ENCODE measurements around the gene PHACTR1. TPM values are rescaled to one million over a fixed set of nuclear protein-coding genes. Genes with fewer than 3 reads are reported as not detected.

PHACTR1 gene
- total RNA-seq, 2 donors from 2014 or later: 2.8 to 6.3 TPM

- no peak overlapping the region for H3K27ac Mint-ChIP-seq
- Histone ChIP-seq H3K27me3 (ENCODE audit: control insufficient read depth, insufficient read depth, low read length, poor library complexity, severe bottlenecking) (no peaks in the 10 kb centered on the region), H3K4me3 (ENCODE audit: low read length) (no peak overlapping the region), H3K36me3 (ENCODE audit: control insufficient read depth, insufficient read depth, low read length) (peaks cover 54% of the 10 kb centered on the region), H3K9me3 (ENCODE audit: control insufficient read depth, low read length) (no peaks in the 10 kb centered on the region), H3K27ac (ENCODE audit: low read depth, low read length) (no peak overlapping the region), H3K4me1 (ENCODE audit: control insufficient read depth, insufficient read depth, low read length) (peaks cover 7% of the 10 kb centered on the region), H3K9ac (ENCODE audit: extremely low read depth, low read length, poor library complexity, severe bottlenecking) (no peak overlapping the region)
- WGBS, 2 experiments (ENCODE audit: insufficient coverage in 1 of 2, insufficient read length in 1 of 2): 86% methylated on average over 1 of the region's 1 CpG; no CpG with 5 or more reads in 1 of the 2 experiments
- no peaks in the 10 kb centered on the region for H3K9me3 Mint-ChIP-seq
- no peak for DNase-seq
- H3K36me3 Mint-ChIP-seq (ENCODE audit: low read depth): no peaks in the 10 kb centered on the region
- no peaks in the 10 kb centered on the region for H3K27me3 Mint-ChIP-seq (ENCODE audit: insufficient read depth)
- H3K4me3 Mint-ChIP-seq: no peak overlapping the region
- TF ChIP-seq, protein P1, sequence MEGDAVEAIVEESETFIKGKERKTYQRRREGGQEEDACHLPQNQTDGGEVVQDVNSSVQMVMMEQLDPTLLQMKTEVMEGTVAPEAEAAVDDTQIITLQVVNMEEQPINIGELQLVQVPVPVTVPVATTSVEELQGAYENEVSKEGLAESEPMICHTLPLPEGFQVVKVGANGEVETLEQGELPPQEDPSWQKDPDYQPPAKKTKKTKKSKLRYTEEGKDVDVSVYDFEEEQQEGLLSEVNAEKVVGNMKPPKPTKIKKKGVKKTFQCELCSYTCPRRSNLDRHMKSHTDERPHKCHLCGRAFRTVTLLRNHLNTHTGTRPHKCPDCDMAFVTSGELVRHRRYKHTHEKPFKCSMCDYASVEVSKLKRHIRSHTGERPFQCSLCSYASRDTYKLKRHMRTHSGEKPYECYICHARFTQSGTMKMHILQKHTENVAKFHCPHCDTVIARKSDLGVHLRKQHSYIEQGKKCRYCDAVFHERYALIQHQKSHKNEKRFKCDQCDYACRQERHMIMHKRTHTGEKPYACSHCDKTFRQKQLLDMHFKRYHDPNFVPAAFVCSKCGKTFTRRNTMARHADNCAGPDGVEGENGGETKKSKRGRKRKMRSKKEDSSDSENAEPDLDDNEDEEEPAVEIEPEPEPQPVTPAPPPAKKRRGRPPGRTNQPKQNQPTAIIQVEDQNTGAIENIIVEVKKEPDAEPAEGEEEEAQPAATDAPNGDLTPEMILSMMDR (conservative IDR thresholded peaks at IDR 0.05): no peak
- H3K4me1 Mint-ChIP-seq: peaks cover 12% of the 10 kb centered on the region
These were observed 495.5 kb downstream of the PHACTR1 start for GRCh38 chr6:13212096-13212495.

DNA sequence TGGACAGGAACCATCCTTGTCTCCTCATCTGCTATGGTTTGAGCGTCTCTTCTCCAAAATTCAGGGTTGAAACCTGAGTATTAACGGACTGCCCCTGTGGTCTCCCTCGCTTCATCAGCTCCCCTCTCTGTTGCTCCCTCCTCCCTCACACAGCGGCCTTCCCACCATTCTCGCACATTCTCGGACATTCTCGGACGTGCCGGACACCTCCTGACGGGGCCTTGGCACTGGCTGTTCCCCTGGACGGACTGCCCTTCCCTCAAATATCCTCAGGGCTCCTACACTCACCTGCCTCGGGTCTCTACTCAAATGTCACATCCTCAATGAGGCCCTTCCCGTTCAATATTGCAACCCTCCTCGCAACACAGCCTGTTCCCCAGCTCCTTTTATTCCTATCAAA, 496.0 kb downstream of the PHACTR1 start:
- no peaks in the 10 kb centered on the region for H3K27me3 Mint-ChIP-seq (ENCODE audit: insufficient read depth)
- peaks cover 11% of the 10 kb centered on the region for H3K4me1 ChIP-seq (ENCODE audit: control insufficient read depth, insufficient read depth, low read length)
- H3K4me3 Mint-ChIP-seq: no peak overlapping the region
- H3K9me3 Mint-ChIP-seq: no peaks in the 10 kb centered on the region
- no peak for DNase-seq
- H3K36me3 Mint-ChIP-seq (ENCODE audit: low read depth): no peaks in the 10 kb centered on the region
- no peaks in the 10 kb centered on the region for H3K9me3 ChIP-seq (ENCODE audit: control insufficient read depth, low read length)
- H3K4me1 Mint-ChIP-seq: peaks cover 15% of the 10 kb centered on the region
- H3K4me3 ChIP-seq (ENCODE audit: low read length): no peak overlapping the region
- H3K27ac ChIP-seq (ENCODE audit: low read depth, low read length): no peak overlapping the region
- TF ChIP-seq, protein P1 (conservative IDR thresholded peaks at IDR 0.05): no peak
- no peak overlapping the region for H3K9ac ChIP-seq (ENCODE audit: extremely low read depth, low read length, poor library complexity, severe bottlenecking)
- no peak overlapping the region for H3K27ac Mint-ChIP-seq
- no peaks in the 10 kb centered on the region for H3K27me3 ChIP-seq (ENCODE audit: control insufficient read depth, insufficient read depth, low read length, poor library complexity, severe bottlenecking)
- peaks cover 53% of the 10 kb centered on the region for H3K36me3 ChIP-seq (ENCODE audit: control insufficient read depth, insufficient read depth, low read length)
- 93 to 95% methylated on average over 13 to 14 of the region's 14 CpGs for WGBS, 2 experiments (ENCODE audit: insufficient coverage in 1 of 2, insufficient read length in 1 of 2)

DNA sequence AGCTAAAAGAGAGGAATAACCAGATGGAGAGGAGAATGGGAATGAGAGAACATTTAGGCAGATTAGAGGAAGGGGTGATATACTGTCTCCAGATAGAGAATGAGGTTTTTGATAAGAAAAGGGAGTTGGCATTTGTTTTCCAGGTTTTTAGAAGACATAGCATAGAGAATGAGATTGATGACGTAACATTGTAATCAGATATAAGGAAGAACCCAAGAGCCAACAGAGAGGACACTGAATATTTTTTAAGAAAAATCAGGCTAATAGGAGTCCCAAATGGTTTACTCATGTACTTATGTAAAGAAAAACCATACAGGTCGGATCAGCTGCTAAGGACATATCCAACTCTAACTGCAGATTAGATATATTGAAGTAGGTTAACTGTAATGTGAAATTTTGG, 498.8 kb downstream of the PHACTR1 start:
- no peaks in the 10 kb centered on the region for H3K9me3 Mint-ChIP-seq
- H3K27me3 ChIP-seq (ENCODE audit: control insufficient read depth, insufficient read depth, low read length, poor library complexity, severe bottlenecking): no peaks in the 10 kb centered on the region
- H3K4me1 ChIP-seq (ENCODE audit: control insufficient read depth, insufficient read depth, low read length): peaks cover 15% of the 10 kb centered on the region
- no peak for DNase-seq
- peaks cover 48% of the 10 kb centered on the region for H3K36me3 ChIP-seq (ENCODE audit: control insufficient read depth, insufficient read depth, low read length)
- peaks cover 4% of the 10 kb centered on the region for H3K27me3 Mint-ChIP-seq (ENCODE audit: insufficient read depth)
- 95 to 100% methylated on average over 1 to 2 of the region's 2 CpGs for WGBS, 2 experiments (ENCODE audit: insufficient coverage in 1 of 2, insufficient read length in 1 of 2)
- TF ChIP-seq, protein P1 (conservative IDR thresholded peaks at IDR 0.05): no peak
- no peak overlapping the region for H3K4me3 ChIP-seq (ENCODE audit: low read length)
- H3K27ac Mint-ChIP-seq: no peak overlapping the region
- no peaks in the 10 kb centered on the region for H3K36me3 Mint-ChIP-seq (ENCODE audit: low read depth)
- no peak overlapping the region for H3K27ac ChIP-seq (ENCODE audit: low read depth, low read length)
- no peaks in the 10 kb centered on the region for H3K9me3 ChIP-seq (ENCODE audit: control insufficient read depth, low read length)
- H3K4me3 Mint-ChIP-seq: no peak overlapping the region
- H3K4me1 Mint-ChIP-seq: peaks cover 22% of the 10 kb centered on the region
- no peak overlapping the region for H3K9ac ChIP-seq (ENCODE audit: extremely low read depth, low read length, poor library complexity, severe bottlenecking)
